GM18508 (cell line): ENCODE data around the gene ADAM12.

Source experiments
- ATAC-seq: cut with Tn5 transposase; IDR thresholded peaks from one replicate; pipeline ENCODE4 v1.9.1; 2021; ENCODE audit warnings: moderate number of reproducible peaks; ENCODE audit not compliant: insufficient read depth, unreplicated experiment

ADAM12 gene

DNA sequence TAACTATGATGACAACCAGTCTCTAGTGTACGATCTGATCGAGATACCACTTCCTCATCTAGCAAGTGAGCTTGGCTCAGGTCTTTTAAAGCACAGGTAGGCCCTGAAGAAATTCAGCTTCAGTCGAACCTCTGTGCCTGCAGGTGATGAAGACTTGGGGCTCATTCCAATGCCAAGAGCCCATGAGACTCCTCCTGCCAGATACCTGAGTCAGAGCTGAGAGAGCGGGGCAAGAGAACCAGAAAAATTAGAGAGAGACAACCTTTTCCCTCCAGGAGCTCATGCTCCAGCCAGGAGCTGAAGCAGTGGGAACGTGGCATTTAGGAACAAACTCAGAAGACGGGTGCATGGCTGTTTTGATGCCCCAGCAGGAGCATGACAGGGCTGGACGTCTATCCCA, 259.3 kb downstream of the ADAM12 start:
- ATAC-seq, result no peak

DNA sequence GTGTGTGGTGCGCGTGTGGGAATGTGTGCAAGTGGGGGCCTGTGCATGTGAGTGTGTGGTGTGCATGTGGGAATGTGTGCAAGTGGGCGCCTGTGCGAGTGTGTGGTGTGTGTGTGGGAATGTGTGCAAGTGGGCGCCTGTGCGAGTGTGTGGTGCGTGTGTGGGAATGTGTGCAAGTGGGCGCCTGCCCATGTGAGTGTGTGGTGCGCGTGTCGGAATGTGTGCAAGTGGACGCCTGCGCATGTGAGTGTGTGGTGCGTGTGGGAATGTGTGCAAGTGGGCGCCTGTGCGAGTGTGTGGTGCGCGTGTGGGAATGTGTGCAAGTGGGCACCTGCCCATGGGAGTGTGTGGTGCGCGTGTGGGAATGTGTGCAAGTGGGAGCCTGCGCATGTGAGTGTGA, 259.7 kb downstream of the ADAM12 start:
- ATAC-seq, result no peak

DNA sequence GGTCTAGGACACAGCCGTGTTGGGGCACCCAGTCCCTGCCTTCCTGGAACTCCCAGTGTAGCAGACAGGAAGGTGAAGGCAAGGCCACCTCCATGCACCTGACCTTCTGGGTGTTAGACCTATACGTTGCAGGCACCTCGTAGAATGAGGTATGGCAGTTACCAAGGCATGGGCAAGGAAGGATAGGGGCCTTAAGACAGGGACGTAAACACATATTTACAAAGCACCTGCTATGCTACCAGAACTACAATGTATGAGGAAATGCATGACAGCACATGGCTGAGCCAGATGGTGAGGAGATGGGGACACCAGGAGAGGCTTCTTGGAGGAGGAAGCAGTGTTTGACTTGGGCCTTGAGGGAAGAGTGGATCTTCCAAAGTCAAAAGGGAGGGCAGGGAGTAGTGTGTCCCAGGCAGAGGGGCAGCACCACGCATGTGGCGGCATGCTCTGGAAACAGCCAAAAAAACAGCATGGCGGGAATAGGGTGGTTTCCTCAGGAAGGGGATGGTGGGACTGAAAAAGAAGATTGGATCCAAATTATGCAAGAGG, 260.7 kb downstream of the ADAM12 start:
- no peak for ATAC-seq

DNA sequence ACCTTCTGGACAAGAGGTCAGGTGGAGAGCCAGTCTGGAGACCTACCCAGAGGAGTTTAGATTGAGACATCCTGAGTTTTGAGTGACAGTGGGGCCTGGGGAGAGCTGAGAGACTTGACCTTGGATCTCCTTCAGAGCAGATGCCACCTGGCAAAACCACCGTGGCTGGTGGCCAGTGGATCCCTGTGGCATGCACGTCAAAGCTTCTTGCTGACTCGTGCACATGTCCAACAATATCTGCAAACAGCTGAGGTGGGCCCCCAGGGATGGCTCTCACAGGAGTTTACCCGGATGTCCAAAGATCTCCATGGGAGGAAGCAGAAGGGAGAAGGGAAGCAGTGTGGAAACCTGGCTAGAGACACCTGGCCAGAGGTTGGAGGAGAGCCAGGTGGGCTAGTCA, 261.4 kb downstream of the ADAM12 start:
- no peak for ATAC-seq

DNA sequence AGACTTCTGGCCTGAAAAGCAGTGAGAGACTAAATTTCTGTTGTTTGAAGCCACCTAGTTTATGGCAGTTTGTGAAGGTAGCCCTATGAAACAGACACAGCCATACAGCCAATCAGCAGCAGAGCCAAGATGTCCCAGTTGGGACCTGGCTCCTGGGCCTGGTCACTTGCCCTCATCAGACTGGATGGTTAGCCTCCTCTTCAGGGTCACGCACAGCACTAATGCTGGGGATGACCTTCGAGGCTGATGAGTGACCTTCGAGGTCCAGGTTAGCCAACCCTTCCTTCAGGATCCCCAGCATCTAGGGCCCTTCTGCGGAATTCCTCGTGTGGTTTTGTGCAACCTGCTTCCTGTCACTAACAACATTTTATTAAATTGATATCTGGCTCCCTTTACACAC, 262.3 kb downstream of the ADAM12 start:
- no peak for ATAC-seq

GRCh38 chr10:126124668-126125349, 263.5 kb downstream of the ADAM12 start:
- no peak for ATAC-seq

GRCh38 chr10:126124046-126124445, 264.2 kb downstream of the ADAM12 start:
- ATAC-seq, result no peak

DNA sequence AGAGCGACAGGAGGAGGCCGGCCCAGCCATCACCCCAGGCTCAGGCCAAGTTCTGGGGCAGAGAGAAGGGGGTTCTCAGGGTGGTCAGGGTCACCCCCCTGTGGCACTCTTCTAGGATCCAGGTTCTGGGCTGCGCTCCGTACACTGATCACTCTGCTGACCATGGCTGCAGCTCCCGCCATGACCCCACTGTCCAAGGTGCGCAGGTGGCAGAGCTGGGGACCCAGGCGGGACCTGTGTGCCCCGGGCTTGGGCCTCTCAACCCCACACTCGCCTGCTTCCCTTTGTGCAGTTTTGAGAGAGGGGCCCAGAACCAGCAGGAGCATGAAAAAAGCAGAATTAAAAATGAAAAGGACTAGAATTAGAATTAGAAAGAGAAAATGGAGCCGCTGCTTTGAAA, 264.8 kb downstream of the ADAM12 start:
- no peak for ATAC-seq

GRCh38 chr10:126122881-126123280, 265.4 kb downstream of the ADAM12 start:
- ATAC-seq, result no peak

- ATAC-seq, result no peak
Observed at GRCh38 chr10:126119599-126119998, 268.7 kb downstream of the ADAM12 start.

DNA sequence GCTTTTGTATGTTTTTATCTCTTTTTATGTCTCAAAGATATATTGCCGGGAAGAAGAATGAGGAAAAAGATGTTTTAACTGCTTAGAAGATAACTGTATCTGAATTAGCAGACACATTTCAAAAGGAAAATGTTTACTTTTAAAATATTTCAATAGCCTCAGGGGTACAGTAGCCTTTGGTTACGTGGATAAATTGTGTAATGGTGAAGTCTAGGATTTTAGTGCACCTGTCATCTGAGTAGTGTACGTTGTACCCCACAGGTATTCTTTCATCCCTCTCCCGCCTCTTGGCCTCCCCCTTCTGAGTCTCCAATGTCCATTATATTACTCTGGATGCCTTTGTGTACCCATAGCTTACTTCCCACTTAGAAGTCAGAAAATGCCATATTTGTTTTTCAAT, 269.8 kb downstream of the ADAM12 start:
- no peak for ATAC-seq

DNA sequence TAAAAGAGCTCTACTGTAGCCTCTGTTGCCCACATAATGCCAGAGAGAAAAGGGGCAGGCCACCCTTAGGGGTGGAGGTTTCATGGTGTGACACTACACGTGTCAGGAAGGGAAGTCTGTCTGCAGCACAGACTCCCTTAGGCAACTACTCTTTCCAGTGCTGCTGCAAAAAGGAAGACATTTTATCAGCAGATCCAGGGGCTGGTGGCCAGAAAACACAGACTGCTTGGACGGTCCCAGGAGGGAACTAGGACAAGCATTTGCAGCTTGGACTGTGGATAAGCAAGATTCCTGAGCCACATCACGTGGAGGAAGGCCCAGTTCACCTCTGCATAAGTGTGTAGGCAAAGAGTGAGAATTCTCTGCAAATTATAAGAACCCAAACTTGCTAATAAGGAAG, 271.1 kb downstream of the ADAM12 start:
- no peak for ATAC-seq

DNA sequence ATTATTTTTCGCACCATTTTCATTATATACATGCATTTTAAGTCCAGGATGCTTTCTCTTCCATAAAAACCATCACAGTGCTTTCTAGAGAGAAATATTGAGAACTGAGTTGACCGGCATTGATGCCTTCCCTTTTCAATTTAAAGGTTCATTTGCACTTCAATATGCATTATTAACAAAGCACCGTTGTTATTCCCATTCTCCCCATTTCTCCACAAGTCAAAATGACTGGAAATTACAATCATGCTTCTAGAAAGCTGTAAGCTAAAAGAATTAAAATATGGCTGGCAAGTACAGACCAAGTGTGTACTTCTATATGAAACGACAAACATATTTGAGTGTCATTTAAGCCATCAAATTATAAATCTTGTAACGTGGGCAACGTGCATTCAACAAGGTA, 272.4 kb downstream of the ADAM12 start:
- no peak for ATAC-seq

GRCh38 chr10:126114884-126115555, 273.3 kb downstream of the ADAM12 start:
- ATAC-seq, result no peak

GRCh38 chr10:126111516-126111915, 276.8 kb downstream of the ADAM12 start:
- no peak for ATAC-seq

DNA sequence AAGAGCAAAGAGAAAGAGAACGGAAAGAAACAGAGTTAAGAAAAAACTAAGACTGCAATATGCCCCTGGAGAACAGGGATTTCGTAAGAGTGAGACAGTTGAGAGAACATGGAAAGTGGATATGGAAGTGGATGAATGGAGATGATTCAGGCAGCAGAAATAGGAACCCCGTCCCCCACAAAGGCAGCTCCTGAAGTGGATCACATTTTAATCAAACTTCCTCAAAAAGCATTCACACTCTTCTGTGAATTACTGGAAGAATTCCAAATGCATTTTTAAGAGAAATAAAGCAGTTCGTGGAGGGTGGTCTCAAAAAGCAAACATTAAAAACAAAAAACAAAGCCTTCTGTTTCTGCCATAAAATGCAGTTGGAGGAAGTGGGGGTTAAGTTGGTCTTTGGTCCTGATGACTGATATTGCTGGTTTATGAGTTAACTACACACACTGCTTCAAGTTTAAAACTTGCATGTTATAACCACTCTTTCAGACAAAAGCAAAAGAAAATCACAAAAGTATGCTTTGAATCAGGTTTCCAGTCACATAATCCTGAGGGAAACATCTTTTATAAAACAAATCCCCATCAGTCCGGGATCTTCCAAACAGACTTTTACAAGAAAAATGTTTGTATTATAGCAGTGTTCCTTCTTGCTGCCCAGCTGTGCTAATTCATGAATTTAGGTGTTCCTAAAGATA, 277.6 kb downstream of the ADAM12 start:
- no peak for ATAC-seq

DNA sequence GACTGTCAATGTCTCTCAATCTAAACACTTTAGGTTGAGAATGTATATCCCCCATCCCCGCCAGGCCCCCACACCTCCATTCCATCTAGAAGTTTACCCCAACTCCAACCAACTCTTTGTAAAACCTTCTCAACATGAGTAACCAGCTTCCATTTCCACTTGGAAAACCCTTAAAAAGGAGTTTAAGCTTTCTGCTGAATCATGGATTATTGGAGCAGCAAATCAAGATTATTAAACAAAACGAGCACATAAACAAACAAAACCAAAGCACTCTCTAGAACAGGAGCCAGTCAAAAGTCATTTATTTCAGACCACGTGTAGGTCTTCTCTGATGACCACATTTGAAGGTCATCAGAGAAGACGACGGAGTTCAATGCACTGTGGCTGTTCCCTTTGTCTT, 278.4 kb downstream of the ADAM12 start:
- ATAC-seq, result no peak

GRCh38 chr10:126108693-126109092, 279.6 kb downstream of the ADAM12 start:
- no peak for ATAC-seq

GRCh38 chr10:126104767-126105166, 283.5 kb downstream of the ADAM12 start:
- no peak for ATAC-seq

GRCh38 chr10:126102636-126103035, 285.6 kb downstream of the ADAM12 start:
- no peak for ATAC-seq

- ATAC-seq, result peak; percentile 72
Observed at GRCh38 chr10:126101736-126102135, 286.5 kb downstream of the ADAM12 start.
